Activated CD4-positive, alpha-beta T cell treated with anti-CD3 and anti-CD28 coated beads, Interleukin-2, amount 50 U/mL, for 16 hours (primary cell): ENCODE data around the gene MIA.
A peak's percentile ranks its signal among the peaks of the same experiment; 100 is the strongest.
"Not testable (repeated sequence)": the region's sequence is repeated elsewhere in the genome, so short reads cannot be mapped to it uniquely, and the experiment has no call there.

ENCODE experiments used
- DNase-seq: peaks from one replicate; pipeline ENCODE4 v3.0.0-alpha.2; 2020

MIA gene

DNA sequence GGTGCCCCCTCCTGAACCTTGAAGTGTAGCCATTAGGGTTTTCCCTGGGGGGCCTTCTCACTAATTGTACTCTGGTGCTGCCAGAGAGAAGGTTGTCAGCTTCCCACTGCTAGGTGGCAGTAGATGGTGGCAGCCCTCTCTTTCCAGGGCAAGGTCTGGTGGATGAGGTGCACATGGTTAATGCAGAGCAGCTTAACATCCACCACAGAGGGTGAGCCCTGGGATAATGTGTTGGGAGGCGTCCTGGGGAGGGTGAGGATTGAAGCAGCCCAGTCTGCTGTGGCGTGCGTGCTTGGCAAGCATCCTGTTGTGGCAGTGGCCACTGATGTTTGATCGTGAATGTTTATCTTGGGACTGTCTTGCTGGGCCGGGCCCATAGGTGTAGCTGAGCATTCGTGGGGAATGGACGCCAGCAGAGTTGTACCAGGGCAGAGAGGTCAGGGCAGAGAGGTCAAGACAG is 29.5 kb downstream of the MIA start:
- no peak for DNase-seq

DNA sequence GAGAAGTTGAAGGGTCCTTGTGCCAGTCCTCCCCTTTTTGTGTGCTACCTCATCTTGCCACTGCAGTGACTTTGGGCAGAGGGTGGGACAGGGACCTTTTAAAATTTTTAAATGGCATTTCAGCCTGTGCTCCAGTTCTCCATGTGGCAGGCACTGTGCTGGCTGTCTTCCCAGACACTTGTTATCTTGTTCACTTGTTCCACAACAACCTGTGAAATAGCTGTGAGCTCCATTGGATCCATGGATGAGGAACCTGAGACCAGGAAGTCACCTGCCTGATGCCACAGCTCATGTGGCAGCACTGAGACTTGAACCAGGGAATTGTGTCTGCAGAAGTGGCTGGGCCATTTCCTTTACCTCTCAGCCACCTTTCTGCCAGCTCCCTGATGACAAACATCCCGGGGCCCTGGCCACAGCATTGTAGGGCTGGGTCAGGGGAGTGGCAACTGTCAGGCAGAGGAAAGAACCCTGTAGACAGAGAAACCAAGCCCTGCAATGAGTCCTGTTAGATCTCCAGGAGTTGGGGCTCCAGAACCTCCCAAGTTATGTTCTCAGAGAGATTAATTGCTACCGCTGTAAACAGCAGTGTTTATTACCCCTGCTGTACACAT is 30.0 kb downstream of the MIA start:
- DNase-seq: no peak

DNA sequence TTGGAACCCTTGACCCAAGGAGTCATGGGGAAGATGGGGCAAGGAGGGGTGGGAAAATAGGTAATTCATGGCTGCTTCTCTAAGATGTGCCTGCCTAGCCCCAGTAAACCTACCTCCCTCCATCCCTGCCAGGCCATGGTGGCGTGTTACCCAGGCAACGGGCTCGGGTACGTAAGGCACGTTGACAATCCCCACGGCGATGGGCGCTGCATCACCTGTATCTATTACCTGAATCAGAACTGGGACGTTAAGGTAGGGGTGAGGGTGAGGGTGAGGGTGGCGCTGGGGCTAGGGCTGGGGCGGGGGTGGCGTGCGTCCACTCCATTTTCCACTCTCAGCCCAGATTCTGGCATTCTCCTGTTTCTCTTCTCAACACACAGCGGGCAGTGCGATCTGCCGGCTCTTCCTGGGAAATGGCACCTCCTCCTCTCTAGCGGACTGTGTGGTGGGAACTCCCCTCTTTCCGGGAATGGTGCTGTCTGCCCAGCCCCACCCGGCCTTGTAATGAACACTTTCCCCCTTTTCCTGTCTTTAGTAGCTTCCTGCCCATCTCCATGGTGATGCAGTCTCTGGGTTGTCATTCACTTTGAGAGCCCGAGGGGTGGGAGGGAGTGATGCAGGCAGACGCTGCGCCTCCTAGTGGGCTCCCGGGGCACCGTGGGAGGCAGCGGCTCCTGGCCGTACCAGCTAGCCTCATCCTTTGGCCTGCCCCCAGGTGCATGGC is 31.3 kb downstream of the MIA start:
- peak; percentile 85 for DNase-seq

DNA sequence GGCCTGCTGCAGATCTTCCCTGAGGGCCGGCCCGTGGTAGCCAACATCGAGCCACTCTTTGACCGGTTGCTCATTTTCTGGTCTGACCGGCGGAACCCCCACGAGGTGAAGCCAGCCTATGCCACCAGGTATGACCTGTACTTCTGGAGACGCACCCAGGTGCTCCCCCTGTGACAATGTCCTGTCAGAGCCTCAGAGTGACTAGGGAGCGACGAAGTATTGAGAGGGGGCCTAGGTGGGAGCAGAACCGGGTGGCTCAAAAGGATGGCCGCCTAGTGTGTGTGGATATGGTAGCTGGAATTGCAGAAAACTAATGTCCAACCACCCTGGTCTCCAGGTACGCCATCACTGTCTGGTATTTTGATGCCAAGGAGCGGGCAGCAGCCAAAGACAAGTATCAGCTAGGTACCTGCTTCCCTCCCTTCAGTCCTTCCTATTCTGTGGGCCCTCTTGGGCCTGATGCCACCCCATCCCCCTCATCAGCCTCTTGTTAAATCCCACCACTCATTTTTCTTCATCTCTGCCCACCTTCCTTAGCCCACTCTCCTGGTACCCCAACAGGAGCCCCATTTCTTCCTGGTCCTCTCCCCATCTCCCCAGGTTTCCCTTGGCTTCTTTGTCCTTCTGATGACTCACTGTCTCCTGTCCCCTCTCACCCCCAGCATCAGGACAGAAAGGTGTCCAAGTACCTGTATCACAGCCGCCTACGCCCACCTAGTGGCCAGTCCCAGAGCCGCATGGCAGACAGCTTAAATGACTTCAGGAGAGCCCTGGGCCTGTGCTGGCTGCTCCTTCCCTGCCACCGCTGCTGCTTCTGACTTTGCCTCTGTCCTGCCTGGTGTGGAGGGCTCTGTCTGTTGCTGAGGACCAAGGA is 32.1 kb downstream of the MIA start:
- no peak for DNase-seq

DNA sequence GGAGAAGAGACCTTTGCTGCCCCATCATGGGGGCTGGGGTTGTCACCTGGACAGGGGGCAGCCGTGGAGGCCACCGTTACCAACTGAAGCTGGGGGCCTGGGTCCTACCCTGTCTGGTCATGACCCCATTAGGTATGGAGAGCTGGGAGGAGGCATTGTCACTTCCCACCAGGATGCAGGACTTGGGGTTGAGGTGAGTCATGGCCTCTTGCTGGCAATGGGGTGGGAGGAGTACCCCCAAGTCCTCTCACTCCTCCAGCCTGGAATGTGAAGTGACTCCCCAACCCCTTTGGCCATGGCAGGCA is 32.7 kb downstream of the MIA start:
- DNase-seq: no peak

DNA sequence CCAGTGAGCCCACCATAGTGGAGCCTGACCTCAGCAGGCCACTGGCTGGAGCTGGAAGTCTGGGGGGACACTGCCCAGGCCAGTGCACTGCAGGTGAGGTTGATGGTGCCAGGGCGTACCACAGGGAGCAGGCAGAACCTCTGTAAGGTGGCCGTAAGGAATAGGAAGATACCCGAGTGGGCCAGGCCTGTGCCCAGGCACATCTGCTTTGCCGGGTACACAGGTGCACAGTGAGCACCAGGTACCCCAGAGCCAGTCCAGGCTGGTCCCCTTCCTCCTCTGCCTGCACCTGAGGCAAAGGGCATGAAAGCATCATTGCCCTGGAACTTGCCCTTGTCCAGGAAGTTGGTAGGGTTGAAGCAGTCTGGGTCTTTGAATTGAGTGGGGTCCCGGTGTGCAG is 33.2 kb downstream of the MIA start:
- DNase-seq: no peak

DNA sequence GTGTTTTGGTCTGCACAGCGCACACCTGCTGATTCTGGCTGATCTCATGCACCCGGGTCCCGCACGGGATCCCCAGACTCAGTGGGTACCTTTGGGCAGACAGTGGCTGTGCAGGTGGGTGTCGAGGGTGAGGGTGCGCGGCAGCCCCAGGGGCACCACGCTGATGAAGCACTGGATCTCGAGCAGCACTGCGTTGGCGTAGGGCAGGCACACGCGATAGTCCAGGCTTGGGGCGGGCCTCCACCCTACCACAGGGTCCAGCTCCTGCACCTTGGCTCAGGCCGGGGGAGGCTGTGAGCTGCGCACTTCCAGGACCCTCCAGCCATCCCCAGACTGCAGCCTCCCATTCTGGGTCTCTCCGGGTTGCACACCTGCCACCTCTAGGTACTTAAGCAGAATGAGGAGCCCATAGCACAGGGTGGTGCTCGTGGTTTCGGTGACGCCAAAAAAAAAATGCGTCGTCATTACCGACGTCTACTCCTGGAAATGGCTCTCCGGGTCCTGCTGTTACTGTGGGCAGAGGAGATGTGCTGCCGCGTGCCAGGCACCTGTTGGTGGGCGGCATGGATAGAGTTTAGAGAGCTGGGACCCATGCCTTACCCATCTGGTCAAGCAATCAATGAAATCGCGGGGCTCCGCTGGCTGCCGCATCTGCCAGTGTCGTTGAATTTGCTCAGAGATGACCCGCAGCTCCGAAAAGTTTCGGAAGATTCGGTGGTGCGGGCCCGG is 34.2 kb downstream of the MIA start:
- no peak for DNase-seq

DNA sequence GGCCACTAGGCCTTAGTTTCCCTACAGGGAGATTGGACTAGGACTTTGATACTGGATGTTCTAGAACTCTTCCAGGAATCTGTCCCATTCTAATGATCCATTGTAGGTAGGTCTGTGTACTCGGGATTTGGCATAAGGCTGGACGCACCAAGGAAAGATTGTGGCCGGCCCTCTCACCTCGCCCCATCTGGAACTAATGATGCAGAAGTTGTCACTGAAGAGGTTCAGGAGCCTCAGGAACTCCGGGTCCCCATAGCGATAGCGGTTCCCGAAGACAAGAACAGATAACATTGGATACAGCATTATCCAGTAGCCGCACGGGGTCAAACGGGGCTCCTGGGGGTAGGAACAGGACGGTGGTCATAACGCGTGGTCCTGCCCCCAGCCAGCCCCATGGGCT is 34.8 kb downstream of the MIA start:
- DNase-seq: no peak

DNA sequence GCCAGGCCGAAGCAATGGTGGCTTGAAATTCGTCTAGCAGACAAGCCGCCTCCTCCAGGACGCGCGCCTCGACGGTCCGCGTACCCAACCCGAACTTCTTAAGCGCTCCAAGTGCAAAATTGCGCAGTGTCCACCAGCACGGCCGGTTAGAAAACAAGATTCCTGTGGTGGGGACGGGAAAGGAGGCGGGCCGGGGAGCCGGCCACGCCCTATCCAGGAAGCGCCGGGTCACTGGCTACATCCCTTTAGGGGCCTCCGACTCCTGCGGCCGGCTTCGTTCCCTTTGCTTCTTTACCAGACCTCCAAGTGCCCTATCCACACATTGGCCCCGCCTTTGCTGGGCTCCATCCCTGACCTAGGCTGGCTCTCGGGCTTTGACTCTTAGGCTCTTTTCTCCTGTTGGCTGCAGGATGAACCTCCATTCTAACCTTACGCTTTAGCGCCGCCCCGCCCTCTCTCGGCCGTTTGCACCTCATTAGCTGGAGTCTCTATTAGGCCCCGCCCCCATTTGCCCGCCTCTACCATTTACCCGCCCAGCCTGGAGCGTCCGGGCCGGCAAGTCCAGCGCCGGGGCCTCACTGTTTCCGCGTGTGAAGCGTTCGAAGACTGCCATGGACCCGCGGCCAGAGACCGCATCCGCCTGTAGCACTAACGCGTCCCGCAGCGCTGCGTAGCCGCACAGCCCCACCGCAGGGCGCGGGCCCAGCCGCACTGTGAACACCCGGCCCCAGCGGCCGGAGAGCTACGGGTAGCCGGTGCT is 35.5 kb downstream of the MIA start:
- DNase-seq: peak; percentile 54

DNA sequence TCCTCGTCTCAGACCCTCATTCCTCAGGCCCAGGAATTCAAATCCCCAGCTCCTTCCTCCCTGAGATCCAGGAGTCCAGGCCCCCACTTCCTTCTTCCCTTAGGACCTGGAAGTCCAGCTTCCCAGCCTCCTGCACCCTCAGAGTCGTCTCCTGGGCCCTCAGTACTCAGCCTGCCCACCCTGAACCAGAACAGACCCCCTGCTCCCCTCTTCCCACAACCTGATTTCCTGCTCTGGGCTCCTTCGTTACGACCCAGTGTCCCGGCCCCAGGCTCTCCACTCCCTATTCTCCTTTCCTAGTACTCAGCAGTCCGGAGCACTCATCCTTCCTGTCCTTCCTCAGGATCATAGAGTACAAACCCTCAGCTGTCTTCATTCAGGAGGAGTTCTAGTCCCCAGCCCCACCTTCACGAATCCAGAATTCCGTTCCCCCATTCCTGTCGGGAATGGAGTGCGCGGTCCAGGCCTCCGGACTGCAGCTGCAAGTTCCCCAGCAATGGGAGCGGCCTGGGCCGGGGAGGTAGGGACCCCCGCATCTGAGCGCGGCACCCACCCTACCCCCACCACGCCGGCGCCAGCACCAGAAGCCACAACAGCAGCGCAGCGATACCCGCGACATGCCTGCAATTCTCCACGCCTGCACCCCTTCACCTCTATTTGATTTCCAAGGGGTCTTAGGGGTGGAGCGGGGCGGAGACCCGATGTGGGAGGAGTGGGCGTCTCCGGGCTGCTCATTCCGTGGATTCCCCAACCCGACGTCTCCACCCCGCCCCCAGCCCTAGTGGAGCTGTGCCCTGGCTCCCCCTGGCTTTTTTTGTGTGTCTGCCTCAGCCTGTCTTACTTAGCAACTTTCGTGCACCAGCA is 36.4 kb downstream of the MIA start:
- DNase-seq: no peak

DNA sequence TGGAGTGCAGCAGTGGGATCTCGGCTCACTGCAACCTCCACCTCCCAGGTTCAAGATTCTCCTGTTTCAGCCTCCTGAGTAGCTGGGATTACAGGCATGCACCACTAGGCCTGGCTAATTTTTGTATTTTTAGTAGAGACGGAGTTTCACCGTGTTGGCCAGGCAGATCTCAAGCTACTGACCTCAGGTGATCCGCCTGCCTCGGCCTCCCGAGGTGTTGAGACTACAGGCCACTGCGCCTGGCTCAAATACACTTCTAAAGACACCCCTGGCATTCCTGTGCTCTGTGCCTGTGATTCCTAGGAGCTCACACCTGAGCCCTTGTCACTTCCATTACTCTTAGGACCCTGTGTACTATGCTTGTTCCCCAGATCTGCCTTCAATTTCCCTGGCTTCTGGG is 37.2 kb downstream of the MIA start:
- not testable (repeated sequence) for DNase-seq

DNA sequence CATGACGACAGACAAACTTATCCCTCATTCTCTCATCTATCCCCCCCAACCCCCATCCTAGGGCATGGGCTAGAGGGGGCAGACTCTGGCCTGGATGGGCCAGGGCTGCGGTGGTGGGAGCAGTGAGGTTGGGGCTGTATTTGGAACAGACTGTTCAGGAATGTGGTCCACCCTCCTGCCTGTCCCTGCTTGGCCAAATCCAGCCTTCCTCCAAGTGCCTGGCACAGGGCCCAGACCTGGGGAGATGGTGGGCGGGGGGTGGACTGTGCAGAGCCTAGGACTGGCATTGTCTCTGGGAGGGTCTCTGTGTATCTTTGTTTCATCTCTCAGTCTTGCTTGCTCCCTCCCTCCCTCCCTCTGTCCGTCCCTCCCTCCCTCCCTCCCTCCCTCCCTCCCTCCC is 37.9 kb downstream of the MIA start:
- no peak for DNase-seq

DNA sequence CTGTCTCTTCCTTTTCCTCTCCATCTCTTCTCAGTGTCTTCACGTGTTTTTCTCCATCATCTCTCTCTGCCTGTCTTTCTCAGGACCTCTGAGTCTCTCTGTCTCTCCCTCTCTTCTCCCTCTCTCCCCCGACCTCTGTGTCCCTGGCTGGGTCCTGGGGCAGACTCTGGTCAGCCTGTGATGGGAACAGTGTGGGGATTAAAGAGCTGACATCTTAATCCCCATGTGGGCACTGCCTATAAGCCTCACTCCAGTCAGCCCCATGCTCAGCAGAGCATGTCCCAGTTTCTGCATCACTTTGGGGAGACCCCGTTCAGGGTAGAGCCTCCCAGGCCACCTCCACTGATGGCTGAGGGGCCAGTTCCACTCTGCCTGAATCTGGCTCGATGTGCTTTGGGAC is 39.9 kb downstream of the MIA start:
- no peak for DNase-seq

DNA sequence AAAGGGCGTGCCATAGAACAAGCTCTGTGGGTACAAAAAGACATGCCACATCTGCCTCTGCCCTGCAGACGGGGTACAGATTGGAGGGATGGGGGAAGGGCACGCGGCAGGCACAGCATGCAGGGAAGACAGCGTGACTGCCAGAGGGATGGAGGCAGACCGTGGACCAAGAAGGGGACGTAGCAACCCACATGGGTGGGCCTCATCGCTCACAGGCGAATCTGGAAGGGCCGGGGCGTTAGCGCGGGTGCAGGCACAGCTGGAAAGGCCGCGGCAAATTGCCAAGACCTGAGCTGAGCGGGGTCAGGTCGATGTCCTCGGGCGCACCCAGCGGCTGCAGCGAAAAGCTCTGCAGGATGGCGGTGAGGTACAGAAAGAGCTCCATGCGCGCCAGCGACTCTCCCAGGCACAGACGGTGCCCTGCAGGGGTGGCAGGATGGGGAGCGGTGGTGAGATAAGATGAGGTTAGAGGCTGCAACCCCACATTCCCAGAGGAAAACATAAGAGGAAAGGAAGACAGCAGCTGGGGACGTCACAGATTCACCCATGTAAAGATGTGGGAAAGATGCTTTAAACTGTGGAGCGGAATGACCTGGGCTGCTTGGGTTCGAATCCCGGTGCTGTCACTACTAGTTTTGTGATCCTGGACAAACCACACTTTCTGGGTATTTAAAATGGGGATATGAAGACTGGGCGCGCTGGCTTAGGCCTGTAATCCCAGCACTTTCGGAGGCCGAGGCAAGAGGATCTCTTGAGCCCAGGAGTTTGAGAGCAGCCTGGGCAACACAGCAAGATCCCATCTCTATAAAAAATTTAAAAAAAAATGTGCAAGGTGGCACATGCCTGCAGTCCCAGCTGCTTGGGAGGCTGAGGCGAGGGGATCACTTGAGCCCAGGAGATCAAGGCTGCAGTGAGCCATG is 43.4 kb downstream of the MIA start:
- DNase-seq: peak; percentile 70

DNA sequence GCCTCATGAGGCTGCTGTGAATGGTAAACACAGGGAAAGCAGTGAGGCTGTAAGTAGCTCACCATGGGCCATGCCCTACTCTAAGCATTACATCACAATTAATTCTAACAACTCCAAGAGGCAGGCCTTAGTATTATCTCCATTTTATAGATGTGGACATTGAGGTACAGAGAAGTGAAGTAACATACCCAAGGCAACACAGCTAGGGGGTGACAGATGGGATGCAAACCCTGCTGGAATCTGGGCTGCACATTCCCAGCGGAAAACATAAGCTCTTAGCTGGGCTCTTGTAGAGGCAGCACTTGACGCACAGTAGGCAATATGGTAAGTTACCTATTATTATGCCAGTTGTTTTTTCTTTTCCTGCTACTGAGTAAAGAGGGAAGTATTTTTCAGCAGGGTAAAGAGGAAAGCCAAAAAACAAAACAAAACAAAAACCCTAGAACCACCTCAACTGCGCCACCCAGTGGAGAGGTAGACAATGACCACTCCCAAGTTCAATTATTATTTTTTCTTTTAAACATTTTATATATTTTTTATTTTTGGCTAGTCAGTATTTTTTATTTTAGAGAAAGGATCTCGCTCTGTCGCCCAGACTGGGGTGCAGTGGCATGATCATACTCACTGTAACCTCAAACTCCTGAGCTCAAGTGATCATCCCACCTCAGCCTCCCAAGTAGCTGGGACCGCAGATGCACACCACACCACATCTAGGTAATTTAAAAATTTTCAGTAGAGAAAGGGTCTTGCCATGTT is 44.3 kb downstream of the MIA start:
- DNase-seq: peak; percentile 53

DNA sequence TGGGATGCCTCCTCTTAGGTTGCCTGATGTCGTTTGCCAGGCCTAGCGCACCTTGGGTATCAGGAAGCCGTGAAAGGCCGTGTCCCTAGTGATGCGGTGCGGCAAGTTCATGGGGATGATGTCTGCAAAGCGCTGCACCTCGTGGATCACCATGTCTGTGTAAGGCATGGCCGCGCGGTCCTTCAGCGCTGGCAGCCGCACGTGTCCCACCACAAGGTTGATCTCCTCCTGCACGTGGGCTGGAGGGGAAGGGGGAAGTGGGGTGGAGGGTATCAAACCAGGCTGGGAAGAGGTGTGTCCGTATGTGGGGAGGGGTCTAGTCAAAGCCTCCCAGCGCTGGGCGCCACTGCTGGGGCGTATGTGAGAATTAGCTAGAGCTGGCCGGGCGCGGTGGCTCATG is 46.8 kb downstream of the MIA start:
- DNase-seq: no peak

DNA sequence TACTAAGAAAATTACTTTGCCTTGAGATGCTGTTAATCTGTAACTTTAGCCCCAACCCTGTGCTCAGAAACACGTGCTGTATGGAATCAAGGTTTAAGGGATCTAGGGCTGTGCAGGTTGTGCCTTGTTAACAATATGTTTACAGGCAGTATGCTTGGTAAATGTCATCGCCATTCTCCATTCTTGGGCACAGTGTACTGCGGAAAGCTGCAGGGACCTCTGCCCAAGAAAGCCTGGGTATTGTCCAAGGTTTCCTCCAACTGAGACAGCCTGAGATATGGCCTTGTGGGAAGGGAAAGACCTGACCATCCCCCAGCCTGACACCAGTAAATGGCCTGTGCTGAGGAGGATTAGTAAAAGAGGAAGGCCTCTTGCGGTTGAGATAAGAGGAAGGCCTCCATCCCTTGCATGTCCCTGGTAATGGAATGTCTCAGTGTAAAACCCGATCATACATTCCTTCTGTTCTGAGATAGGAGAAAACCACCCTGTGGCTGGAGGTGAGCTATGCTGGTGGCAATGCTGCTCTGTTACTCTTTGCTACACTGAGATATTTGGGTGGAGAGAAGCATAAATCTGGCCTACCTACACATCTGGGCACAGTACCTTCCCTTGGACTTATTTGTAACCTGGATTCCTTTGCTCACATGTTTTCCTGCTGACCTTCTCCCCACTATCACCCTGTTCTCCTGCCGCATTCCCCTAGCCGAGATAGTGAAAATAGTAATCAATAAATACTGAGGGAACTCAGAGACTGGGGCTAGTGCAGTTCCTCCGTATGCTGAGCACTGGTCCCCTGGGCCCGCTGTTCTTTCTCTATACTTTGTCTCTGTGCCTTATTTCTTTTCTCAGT is 47.6 kb downstream of the MIA start:
- not testable (repeated sequence) for DNase-seq

DNA sequence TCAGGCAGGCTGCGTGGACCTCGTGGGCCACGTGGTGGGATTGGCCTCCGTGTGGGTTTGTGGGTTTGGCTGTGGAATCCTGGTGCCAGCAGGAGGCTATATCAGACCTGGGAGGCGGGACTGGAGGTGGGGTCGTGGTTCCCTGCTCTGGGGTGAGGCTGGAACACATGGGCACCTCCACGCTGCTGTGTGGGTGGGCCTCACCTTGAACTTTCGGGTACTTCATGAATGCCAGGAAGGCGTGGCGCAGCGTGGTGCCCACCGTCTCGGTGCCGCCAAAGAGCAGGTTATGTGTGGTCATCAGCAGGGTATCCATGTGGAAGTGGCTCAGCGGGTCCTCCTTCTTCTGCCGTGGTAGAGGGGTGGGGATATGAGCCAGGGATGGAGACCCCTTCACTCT is 49.6 kb downstream of the MIA start:
- not testable (repeated sequence) for DNase-seq
